ENCODE results near the gene ITGB5.

Gene ITGB5, protein sequence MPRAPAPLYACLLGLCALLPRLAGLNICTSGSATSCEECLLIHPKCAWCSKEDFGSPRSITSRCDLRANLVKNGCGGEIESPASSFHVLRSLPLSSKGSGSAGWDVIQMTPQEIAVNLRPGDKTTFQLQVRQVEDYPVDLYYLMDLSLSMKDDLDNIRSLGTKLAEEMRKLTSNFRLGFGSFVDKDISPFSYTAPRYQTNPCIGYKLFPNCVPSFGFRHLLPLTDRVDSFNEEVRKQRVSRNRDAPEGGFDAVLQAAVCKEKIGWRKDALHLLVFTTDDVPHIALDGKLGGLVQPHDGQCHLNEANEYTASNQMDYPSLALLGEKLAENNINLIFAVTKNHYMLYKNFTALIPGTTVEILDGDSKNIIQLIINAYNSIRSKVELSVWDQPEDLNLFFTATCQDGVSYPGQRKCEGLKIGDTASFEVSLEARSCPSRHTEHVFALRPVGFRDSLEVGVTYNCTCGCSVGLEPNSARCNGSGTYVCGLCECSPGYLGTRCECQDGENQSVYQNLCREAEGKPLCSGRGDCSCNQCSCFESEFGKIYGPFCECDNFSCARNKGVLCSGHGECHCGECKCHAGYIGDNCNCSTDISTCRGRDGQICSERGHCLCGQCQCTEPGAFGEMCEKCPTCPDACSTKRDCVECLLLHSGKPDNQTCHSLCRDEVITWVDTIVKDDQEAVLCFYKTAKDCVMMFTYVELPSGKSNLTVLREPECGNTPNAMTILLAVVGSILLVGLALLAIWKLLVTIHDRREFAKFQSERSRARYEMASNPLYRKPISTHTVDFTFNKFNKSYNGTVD

DNA sequence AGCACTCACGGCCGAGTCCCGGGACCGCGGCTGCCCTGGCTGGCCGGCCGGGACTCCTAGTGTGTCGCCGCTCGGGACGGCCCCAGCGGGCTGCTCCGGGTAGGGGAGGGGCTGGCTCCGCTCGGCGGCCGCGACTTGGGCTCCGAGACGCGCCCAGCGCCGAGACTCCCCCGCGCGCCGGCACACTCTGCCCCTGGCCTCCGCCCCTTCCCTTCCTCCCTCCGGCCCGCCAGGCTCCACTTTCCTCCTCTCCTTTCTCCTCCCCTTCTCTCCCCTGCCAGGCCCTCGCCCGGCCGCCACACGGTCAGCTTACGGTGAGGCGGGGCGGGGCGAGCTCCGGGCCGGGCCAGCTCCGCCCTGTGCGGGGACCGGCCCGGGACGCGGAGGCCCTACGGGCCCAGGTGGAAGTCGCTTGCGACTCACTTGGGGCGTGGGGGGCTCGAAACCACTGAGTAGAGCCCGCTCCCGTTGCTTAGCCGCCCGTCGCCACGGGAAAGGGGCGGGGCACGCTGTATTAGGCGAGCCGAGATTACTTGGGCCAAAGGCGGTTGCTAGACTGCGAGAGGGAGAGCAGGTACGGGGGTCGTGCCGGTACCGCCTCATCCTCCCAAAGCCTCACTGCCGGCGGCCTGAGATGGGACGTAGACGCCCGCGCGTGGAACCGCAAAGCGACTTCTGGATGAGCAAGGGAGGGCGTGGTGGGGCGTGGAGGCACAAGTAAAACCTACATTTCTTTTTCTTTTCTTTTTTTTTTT, at the start of gene ITGB5:
ITGB5 (minus strand) TSS at position 189 of the 755 bp plus-strand sequence. CDS start 365 bp downstream, outside the sequence.
- DNase-seq = peak; percentile 57

DNA sequence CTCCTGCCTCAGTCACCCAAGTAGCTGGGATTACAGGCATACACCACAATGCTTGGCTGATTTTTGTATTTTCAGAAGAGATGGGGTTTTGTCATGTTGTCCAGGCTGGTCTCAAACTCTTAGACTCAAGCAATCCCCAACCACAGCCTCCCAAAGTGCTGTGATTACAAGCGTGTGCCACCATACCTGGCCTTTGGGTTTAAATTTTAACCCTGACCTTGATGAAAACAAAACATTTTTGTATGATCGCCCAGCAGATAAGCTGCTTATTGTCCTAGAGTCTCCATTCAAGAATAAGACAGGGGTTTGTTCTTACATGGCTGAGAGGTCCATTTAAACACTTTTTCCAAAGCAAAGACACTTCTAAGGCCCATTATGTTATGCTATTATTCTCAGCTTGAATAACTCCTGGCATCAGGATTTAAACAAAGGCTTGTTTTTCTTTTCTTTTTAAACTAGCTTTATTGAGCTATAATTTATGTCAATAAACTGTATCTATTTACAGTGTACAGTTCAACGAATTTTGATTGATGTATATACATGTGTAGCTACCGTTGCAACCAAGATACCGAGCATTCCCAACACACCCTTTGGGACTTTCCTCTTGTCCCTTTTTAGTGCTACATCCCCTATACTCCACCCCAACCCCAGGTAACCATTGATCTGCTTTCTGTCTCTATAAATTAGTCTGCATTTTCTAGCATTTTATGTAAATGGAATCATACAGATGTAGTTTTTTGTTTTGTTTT, 48.8 kb upstream of the ITGB5 start:
- DNase-seq = no peak

DNA sequence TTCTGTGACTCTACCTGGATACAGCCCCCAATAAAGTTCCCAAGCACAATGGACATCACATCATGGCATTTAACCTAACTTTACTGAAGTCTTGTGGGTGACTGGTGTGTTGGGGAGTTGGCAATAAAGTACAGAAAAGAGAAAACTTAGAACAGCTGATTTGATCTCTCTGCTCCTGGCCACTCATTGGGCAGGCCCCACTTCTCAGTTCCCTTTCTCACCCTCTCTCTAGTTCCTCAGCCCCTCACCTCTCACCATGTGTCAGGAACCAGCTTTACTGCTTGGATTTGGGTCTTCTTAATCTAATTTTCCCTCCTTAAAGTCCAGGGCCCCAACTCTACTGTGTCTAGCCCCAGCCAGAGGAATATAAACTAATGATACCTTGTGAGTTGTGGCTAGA, 48.1 kb upstream of the ITGB5 start:
- no peak for DNase-seq

DNA sequence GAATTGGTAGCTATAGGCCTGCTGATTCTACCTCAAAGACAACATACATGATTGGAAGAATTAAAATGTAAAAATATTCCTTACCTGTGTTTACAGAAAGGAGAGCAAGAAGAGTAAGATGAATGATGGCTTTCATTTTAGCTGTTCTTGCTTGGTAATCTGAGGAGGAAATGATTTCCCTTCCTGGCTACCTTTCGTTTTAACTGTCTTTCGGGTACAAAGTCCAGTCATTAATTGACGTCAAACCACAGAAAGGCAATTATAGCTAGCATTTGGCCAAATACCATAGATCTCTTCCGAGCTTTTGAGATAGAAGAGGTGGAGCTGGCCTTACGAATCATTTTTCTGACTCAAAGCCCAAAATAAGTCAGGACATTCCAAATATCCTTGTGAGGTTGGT, 47.4 kb upstream of the ITGB5 start, which contains the start of gene MUC13:
MUC13 (minus strand) TSS at position 175 of the 400 bp plus-strand sequence; CDS start at position 136, 39 bp downstream.
- DNase-seq = no peak

DNA sequence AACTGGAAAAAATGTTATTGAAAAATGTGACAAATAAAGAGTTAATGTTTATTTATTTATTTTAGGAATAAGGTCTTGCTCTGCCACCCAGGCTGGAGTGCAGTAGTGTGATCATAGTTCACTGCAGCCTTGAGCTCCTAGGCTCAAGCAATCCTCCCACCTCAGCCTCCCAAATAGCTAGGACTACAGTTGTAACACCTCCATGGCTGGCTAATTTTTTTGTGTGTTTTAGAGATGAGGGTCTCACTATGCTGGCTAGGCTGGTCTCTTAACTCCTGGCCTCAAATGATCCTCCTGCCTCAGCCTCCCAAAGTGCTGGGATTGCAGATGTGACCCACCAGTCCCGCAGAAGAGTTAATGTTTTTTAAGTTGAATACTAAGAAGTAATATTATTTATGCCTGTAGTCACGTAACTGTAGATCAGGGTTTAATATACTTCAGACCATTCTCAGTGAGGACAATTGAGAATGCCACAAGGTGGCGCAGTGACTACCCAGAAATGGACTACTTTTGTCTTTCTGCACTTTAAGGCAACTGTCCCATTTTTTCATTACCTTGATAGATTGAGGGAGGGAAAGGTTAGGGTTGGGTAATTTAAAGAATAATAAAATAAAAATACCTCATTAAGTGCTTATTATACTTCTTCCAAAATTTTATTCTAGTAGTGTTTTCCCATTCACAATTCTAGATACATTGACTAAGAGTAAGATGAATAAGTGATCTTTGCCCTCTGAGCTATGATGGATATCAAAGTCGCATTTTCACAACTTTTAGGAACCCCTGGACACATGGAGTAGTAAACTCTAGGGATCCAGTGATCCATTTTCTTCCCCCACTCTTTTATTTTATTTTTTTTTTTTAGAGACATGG, 41.4 kb upstream of the ITGB5 start:
- peak; percentile 13 for DNase-seq

DNA sequence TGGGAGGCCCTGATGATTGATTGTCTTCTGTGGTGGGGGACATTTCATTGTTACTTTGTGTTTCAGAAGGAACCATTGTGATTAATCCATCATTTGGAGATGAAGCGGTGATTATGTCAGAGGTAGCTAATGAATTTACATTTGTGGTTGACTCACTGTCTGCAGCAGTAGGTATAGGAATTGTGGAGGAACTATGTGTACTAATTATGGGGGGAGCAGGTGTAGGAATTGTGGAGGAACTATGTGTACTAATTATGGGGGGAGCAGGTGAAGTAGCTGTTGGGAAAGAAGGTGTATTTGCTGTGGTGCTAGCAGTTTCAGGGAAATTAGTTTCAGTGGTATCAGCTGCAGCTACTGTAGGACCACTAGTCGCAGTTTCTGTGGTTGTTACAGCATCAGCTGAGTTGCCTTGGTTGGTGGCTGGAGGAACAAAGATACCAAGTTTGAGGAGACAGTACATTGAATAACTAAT, 40.4 kb upstream of the ITGB5 start:
- DNase-seq = no peak

DNA sequence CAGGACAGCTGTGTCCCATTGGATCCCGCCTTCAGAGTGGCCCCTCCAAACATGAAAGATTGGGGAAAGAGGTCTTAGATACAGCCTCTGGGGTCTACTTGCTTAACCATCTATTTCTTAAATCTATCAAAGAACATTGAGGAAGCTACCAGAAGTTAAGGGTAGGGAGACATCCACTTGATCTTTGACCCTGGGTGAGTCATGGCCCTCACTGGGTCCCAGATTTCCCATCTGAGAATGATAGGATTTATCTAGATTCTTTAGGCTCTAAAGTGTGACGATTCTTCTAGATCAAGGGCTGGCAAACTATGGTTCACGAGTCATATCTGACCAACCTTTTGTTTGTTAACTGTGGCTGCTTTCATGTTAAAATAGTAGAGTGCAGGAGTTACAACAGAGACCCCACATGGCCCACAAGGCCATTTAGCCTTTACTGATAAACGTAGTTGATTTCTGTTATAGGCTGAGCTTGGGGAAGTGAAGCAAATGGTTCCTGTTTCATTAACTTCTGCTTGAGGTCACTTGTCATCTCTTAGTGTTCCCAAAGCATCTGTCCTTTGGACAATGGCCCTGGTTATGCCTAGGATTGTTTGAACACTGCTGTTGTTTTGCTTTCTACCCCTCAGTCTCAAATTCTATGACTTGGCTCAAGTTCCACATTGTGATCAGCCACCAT, 39.4 kb upstream of the ITGB5 start:
- DNase-seq = no peak

DNA sequence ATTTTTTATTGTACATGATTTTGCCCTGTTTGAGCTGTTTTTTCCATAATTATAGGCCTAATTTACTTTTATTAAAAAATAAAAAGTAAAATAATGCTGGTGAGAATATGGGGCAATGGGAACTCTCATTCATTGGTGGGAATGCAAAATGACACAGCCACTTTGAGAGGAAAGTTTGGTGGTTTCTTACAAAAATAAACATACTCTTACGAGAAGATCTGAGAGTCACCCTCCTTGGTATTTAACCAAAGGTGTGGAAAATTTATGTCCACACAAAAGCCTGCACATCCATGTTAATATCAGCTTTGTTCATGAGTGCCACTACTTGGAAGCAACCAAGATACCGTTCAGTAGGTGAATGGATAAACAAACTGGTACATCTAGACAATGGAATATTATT, 37.6 kb upstream of the ITGB5 start:
- no peak for DNase-seq

DNA sequence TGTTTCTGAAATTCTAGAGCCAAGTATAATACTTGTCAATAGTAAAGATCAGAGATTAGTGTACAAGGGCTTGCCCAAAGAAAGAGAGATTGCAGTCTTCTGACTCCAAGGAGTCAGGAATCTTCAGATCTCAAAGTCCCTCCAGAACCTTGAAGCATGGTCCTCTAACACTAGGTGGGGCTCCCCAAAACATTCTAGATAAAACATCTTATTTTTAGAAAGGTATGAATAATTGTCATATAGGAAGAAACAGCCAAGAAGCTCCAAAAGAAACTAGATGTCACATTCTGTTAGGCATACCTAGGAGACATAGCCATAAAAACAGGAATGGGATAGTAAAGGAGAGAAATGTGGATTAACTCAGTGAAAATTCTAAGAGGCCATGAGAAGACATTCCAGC, 36.7 kb upstream of the ITGB5 start:
- DNase-seq = no peak

DNA sequence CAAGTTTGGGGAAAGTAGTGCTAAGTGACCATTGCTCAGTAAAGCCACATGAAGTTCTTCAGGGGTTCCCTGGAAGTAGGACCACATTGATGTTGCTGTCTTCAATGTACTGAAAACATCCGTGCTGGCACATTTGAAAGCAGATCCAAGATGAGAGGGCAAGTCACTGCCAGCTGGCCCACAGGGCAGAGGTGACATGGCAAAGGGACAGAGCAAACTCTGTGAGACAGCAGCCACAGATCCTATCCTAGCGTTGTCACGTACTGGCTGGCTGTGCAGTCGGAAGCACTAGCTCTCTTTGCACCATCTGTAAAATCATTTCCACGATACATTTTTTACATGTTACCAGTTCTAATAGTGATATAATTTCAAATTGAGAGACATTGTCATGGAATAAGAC, 33.6 kb upstream of the ITGB5 start:
- DNase-seq = no peak

DNA sequence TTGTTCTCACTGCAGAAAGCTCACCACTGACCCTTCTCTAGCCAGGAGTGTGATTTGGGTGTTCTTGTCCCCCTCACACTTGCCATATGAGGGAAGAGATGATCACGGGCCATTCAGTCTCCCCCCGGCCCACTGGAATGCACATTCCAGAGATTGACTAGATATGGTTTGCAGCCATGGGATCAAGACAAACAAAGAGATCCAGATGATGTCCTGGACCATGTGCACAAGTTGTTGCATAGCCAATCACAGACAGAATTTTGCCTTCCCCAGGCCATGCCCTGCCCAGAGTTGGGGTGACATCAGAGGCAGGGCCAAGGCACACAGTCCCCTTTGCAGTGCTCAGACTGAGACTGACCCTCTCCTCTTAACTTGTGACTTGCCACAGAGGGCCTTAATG, 32.6 kb upstream of the ITGB5 start:
- DNase-seq = no peak

DNA sequence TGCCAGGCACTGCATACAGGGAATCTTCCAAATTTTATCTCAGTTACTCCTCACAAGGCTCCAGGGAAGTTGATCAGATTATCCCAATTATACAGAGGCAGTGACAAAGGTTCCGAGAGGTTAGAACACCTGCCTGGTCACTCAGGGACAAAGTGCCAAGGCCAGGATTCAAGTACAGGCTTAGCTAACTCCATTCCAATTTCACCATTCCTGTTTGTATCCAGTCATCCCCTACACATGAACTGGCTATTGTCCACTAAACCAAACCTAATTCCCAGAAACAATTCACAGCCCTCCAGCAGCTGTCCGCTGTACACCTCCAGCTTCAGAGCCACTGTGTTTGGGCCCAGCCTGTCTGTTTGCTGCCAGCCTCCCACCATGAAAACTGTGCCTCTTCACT, 31.4 kb upstream of the ITGB5 start:
- no peak for DNase-seq

DNA sequence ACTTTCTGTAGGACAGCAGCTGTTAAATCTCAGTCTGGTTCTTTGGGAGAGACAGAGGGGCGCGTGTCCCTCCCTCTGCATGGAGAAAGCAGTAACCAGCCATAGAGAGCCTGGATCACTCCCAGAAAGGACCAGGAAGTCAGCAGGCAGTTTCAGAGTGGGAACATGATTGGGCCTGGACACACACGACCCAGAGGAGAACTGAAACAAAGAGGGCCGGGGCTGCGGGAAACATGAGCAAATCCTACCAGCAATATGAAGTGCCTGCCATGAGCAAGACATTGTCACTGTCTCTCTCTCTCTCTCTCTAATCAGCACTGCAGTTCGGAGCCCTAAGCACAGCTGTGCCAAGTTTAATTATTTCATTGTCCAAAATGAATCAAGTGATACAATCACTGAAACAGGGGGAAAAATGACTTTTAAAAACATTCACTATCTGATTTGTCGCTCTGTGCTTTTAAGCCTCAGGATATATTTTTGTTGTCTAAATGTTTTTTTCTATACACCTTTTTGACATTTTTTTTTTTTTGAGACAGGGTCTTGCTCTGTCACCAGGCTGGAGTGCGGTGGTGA, 29.8 kb upstream of the ITGB5 start:
- DNase-seq = no peak

DNA sequence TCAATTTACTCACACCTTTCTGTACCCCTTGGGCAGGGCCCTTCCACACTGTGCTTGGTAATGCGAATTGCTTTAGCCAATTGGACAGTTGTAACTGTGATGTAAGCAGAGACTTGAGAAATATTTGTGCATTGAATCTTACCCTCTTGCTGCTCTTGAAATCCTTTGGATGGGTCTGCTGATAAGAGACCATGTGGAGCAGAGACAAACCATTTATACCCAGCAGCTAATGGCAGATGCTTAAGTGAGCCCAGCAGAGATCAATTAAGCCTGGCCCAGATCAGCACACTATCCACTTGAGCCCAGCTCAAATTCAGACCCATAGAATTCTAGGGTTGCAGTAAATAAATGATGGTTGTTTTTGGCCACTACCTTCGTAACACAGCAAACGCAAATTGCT, 28.1 kb upstream of the ITGB5 start:
- DNase-seq = no peak

DNA sequence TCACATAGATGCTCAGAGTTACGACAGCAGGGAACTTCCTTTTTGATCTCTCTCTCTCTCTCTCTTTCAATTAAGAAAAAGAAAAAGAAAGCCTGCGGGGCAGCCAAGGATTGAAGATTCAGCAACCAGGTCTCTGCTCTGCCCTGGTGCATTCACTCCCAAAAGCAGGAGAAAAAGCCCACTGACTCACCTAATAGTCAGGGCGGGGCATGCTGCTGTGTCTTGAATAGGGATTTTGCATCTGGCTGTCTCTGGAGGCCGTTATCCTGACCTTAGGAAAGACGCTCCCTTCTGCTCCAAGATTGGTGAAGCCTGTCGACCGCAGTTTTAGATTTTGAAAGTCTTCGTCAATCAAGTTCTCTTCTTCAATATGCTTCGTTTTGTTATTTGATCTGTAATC, 20.8 kb upstream of the ITGB5 start:
- DNase-seq = no peak

DNA sequence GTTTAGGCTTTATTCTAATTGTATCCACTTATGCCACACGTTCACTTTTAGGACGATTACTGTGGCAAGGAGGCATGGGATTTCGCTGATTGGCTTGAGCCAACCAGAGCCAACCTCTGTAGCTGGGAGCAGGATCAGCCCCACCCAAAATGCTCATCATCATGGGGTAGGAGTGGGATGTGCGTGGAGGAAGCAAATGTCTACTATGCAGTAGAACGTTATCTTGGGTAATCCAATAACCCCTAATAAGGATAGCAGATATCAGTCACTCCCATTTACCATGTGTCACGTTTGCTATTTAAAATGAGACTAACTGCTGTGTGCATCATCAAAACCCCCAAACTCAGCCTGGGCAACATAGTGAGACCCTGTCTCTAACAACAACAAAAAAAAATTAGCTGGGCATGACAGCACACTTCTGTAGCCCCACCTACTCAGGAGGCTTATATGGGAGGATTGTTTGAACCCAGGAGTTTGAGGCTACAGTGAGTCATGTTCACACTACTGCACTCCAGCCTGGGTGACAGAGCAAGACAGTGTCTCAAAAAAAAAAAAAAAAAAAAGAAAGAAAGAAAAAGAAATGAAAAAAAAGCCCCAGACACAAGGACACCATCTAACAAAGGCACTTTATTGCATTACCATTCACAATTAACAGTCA, 17.8 kb upstream of the ITGB5 start:
- DNase-seq = no peak

DNA sequence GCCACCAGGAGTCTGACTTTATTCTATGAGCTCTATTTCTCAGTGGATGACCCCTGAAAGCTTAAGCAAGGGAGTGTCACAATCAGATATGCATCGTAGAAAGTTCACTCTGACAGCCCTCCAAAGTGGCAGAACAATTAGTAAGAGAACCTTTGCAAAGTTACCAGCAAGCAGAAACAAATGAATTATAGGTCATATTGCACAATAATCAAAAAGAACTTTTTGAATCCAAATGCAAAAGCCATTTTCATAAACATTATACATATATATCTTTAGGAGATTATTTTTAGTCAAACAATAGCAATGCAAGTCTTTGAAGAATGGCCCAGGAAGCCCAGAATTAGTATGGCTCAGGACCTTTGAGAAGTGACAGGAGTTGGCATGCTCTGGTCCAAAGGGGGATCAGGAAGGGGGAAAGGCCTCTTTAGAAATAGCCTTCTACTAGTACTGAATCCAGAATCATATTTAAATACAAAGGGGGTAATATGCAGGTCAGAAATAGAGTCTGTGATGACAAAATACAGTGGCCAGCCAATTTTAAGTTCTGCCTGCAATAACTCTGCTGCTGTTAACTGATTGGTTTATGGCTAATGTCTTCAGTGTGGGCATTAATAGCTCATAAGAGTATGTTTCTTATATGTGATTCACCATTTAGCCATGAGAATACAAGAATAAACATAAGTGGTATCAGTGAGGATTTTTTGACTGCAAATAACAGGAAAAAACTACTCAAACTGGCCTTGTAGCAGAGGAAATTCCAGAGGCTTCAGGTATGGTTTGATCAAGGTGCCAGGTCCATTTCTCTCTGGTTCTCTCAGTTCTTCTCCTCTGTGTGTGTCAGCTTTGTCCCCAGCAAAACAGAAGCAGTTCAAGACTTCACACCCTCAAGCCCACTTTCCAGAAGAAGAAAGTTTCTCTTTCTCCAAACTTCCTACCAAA, 17.0 kb upstream of the ITGB5 start:
- DNase-seq = no peak

DNA sequence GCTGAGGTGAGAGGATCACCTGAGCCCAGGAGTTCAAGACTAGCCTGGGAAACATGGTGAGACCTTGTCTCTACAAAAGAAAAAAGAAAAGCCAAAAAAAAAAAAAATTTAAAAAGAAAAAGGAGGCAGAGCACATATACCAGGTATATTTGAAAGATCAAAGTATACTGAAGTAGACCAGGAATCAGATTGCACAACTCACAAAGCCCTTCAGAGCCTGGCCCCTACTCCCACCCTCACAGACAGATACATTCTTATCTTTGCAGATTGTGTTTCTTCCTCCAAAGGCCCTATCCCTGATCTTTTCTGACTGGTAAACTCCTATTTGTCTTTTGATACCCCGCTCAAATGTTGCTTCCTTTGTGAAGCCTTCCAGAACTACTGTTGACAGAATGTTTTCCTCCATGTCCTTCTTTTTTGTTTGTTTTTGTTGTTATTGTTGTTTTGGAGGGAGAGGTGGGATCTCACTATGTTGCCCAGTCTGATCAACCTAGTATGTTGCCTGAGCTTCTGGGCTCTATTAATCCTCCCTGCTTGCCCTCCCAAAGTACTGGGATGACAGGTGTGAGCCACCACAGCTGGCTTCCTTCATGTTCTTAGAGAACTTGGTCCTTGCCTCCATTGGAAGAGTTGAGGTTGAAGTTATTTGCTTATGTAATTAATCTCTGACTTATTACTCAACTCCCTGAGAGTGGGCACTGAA, 9.8 kb upstream of the ITGB5 start:
- no peak for DNase-seq
